Measurements from ENCODE around the gene HS6ST2. TPM values are rescaled to one million over a fixed set of nuclear protein-coding genes. Genes with fewer than 3 reads are reported as not detected.

HS6ST2 gene
- total RNA-seq, 2 experiments from 2014 or later: not detected

DNA sequence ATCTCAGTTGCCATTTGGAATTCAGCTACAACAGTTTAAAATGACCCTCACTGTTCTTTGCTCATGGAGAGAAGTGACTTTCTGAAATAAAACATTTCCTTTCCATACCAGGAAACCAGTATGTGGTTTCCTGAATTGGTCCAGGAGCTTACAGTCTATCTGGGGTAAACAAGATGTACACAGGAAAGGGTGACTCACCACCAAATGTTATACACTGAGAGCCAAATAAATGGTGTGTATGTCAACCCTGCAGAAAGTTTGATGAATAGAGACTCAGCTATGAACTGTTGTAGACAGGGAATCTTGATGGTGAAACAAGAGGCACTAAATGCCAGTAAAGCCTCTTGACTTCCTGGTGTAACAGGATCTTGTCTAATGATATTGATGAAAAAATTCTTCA is 100.4 kb downstream of the HS6ST2 start:
- ChIA-PET CTCF (ENCODE audit: unreplicated experiment) (no interaction called here), POLR2A (no interaction called here)
- Histone ChIP-seq H3K79me2 (ENCODE audit: insufficient read depth, low read depth, low read length) (no peaks in the 10 kb centered on the region), H3K4me2 (ENCODE audit: low read length) (no peak overlapping the region), H3K27ac (ENCODE audit: low read depth, low read length, poor library complexity, severe bottlenecking) (no peak overlapping the region), H4K20me1 (ENCODE audit: insufficient read depth, low read length) (no peaks in the 10 kb centered on the region), H3K9me2 (ENCODE audit: insufficient read depth, low read length) (no peaks in the 10 kb centered on the region), H2AFZ (ENCODE audit: low read length) (no peak overlapping the region), H3K9me3 (ENCODE audit: low read length) (no peaks in the 10 kb centered on the region), H3K4me1 (ENCODE audit: insufficient read depth, low read length, poor library complexity, severe bottlenecking) (no peaks in the 10 kb centered on the region), H3K4me3 (ENCODE audit: low read depth, low read length, poor library complexity, severe bottlenecking) (no peak overlapping the region), H3K36me3 (ENCODE audit: insufficient read depth, low read length) (no peaks in the 10 kb centered on the region)
- no peak for DNase-seq (ENCODE audit: low spot score)
- intact Hi-C loops (cut with micrococcal nuclease; ENCODE audit: unreplicated experiment): no loop called here
- no peak for TF ChIP-seq EZH2phosphoT487 (IDR thresholded peaks at IDR 0.05; ENCODE audit: borderline replicate concordance, low read depth, low read length)
- TF ChIP-seq, protein P1, sequence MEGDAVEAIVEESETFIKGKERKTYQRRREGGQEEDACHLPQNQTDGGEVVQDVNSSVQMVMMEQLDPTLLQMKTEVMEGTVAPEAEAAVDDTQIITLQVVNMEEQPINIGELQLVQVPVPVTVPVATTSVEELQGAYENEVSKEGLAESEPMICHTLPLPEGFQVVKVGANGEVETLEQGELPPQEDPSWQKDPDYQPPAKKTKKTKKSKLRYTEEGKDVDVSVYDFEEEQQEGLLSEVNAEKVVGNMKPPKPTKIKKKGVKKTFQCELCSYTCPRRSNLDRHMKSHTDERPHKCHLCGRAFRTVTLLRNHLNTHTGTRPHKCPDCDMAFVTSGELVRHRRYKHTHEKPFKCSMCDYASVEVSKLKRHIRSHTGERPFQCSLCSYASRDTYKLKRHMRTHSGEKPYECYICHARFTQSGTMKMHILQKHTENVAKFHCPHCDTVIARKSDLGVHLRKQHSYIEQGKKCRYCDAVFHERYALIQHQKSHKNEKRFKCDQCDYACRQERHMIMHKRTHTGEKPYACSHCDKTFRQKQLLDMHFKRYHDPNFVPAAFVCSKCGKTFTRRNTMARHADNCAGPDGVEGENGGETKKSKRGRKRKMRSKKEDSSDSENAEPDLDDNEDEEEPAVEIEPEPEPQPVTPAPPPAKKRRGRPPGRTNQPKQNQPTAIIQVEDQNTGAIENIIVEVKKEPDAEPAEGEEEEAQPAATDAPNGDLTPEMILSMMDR (conservative IDR thresholded peaks at IDR 0.05; ENCODE audit: low read length): no peak
- BruUV-seq (replicated peaks): no TSS peak

DNA sequence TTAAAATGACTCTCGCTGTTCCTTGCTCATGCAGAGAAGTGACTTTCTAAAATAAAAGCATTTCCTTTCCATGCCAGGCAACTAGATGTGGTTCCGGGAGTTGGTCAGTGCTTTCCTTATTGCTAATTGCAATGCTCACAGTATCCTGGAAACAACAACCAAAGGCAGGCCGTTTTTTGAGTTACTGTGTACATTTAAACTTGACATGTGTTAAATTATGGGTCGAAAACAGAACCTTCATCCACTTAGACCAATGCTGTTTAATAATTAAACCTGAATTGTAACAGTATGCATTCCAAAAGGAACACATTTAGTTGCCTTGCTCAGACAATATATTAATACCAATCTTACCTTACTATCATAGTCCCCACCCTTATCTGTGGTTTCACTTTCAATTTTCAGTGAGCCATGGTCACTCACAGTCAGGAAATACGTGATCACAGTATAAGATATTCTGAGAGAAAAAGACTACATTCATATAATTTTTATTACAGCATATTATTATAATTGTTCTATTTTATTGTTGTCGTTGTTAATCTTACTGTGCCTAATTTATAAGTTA is 102.6 kb downstream of the HS6ST2 start:
- Histone ChIP-seq H3K79me2 (ENCODE audit: insufficient read depth, low read depth, low read length) (no peaks in the 10 kb centered on the region), H3K9me2 (ENCODE audit: insufficient read depth, low read length) (no peaks in the 10 kb centered on the region), H3K4me1 (ENCODE audit: insufficient read depth, low read length, poor library complexity, severe bottlenecking) (no peaks in the 10 kb centered on the region), H3K4me2 (ENCODE audit: low read length) (no peak overlapping the region), H3K4me3 (ENCODE audit: low read depth, low read length, poor library complexity, severe bottlenecking) (no peak overlapping the region), H3K9me3 (ENCODE audit: low read length) (no peaks in the 10 kb centered on the region), H2AFZ (ENCODE audit: low read length) (no peak overlapping the region; the same call in 1 of the 2 replicates), H3K27ac (ENCODE audit: low read depth, low read length, poor library complexity, severe bottlenecking) (no peak overlapping the region), H3K36me3 (ENCODE audit: insufficient read depth, low read length) (no peaks in the 10 kb centered on the region), H4K20me1 (ENCODE audit: insufficient read depth, low read length) (no peaks in the 10 kb centered on the region)
- CTCF ChIA-PET (ENCODE audit: unreplicated experiment): no interaction called here
- DNase-seq (ENCODE audit: low spot score): no peak
- TF ChIP-seq EZH2phosphoT487 (IDR thresholded peaks at IDR 0.05; ENCODE audit: borderline replicate concordance, low read depth, low read length): no peak
- TF ChIP-seq, protein P1 (conservative IDR thresholded peaks at IDR 0.05; ENCODE audit: low read length): no peak
- BruUV-seq (replicated peaks): no TSS peak
- POLR2A ChIA-PET: no interaction called here
- intact Hi-C loops (cut with micrococcal nuclease; ENCODE audit: unreplicated experiment): no loop called here

DNA sequence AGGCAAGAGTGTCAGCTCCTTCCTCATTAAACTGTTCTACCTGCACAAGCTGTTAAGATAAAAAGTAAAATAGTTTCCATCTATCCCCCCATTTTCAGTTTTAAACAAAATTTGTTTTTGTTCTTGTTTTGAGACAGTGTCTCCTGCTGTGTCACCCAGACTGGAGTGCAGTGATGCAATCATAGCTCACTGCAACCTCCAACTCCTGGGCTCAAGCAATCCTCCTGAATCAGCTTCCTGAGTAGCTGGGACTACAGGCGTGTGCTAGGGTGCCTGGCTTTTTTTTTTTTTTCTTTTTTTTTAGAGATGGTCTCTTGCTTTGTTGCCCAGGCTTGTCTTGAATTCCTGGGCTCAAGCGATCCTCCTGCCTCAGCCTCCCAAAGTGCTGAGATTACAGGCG is 105.4 kb downstream of the HS6ST2 start:
- TF ChIP-seq, protein P1 (conservative IDR thresholded peaks at IDR 0.05; ENCODE audit: low read length): no peak
- Histone ChIP-seq H4K20me1 (ENCODE audit: insufficient read depth, low read length) (no peaks in the 10 kb centered on the region), H3K9me3 (ENCODE audit: low read length) (no peaks in the 10 kb centered on the region), H3K4me3 (ENCODE audit: low read depth, low read length, poor library complexity, severe bottlenecking) (no peak overlapping the region), H3K4me1 (ENCODE audit: insufficient read depth, low read length, poor library complexity, severe bottlenecking) (no peaks in the 10 kb centered on the region), H3K4me2 (ENCODE audit: low read length) (no peak overlapping the region), H3K79me2 (ENCODE audit: insufficient read depth, low read depth, low read length) (no peaks in the 10 kb centered on the region), H3K9me2 (ENCODE audit: insufficient read depth, low read length) (no peaks in the 10 kb centered on the region), H3K27ac (ENCODE audit: low read depth, low read length, poor library complexity, severe bottlenecking) (no peak overlapping the region), H2AFZ (ENCODE audit: low read length) (no peak overlapping the region), H3K36me3 (ENCODE audit: insufficient read depth, low read length) (no peaks in the 10 kb centered on the region)
- intact Hi-C loops (cut with micrococcal nuclease; ENCODE audit: unreplicated experiment): no loop called here
- DNase-seq (ENCODE audit: low spot score): no peak
- ChIA-PET POLR2A (no interaction called here), CTCF (ENCODE audit: unreplicated experiment) (no interaction called here)
- BruUV-seq (replicated peaks): no TSS peak
